ENCODE measurements around the gene SPOCK1.

The SPOCK1 gene

GRCh38 chr5:137061382-137061781, 437.7 kb downstream of the SPOCK1 start:
- H3K9ac ChIP-seq (ENCODE audit: low read length) = no peak overlapping the region
- H3K36me3 ChIP-seq (ENCODE audit: control insufficient read depth, insufficient read depth, low read length) = no peaks in the 10 kb centered on the region
- H3K4me3 ChIP-seq (ENCODE audit: low read length) = no peak overlapping the region
- no peaks in the 10 kb centered on the region for H3K27me3 ChIP-seq (ENCODE audit: control insufficient read depth, insufficient read depth, low read length)
- H3K9me3 ChIP-seq (ENCODE audit: control insufficient read depth, low read length) = no peaks in the 10 kb centered on the region
- no peaks in the 10 kb centered on the region for H3K4me1 ChIP-seq (ENCODE audit: control insufficient read depth, insufficient read depth, low read length)

GRCh38 chr5:137058089-137058488, 441.0 kb downstream of the SPOCK1 start:
- H3K9ac ChIP-seq (ENCODE audit: low read length) = no peak overlapping the region
- H3K27me3 ChIP-seq (ENCODE audit: control insufficient read depth, insufficient read depth, low read length) = no peaks in the 10 kb centered on the region
- H3K36me3 ChIP-seq (ENCODE audit: control insufficient read depth, insufficient read depth, low read length) = no peaks in the 10 kb centered on the region
- H3K4me1 ChIP-seq (ENCODE audit: control insufficient read depth, insufficient read depth, low read length) = no peaks in the 10 kb centered on the region
- H3K4me3 ChIP-seq (ENCODE audit: low read length) = no peak overlapping the region
- H3K9me3 ChIP-seq (ENCODE audit: control insufficient read depth, low read length) = no peaks in the 10 kb centered on the region

- no peak overlapping the region for H3K9ac ChIP-seq (ENCODE audit: low read length)
- H3K27me3 ChIP-seq (ENCODE audit: control insufficient read depth, insufficient read depth, low read length) = no peaks in the 10 kb centered on the region
- no peak overlapping the region for H3K4me3 ChIP-seq (ENCODE audit: low read length)
- H3K4me1 ChIP-seq (ENCODE audit: control insufficient read depth, insufficient read depth, low read length) = no peaks in the 10 kb centered on the region
- no peaks in the 10 kb centered on the region for H3K9me3 ChIP-seq (ENCODE audit: control insufficient read depth, low read length)
- no peaks in the 10 kb centered on the region for H3K36me3 ChIP-seq (ENCODE audit: control insufficient read depth, insufficient read depth, low read length)
Measured at GRCh38 chr5:137056676-137057075, 442.4 kb downstream of the SPOCK1 start.

DNA sequence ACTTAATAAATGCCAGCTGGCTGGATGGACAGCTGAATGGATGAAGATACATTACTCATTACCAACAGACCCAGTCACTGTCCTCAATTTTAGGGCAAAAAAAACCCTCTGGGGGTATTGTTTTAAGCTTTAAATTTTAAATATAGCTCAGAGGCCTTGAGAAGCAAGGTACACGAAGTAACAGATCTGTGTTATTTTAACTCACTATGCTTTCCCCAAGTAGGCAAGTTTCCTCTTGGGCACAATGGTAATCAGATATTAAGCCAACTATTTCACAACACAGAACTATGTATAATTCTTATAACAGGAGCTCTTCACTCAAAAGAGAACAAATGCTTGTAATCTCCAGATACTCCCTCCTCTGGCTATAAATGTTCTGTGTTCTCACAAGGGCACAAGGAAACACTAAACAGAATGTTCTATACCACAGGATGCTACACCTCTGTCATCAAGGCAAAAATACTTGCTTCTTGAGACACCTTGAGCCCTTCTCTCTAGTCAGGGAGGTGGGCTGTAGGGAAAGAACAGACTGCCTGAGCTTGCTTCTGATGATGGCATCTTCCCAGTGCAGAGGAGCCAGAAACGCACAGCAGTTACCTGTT, 443.8 kb downstream of the SPOCK1 start:
- no peaks in the 10 kb centered on the region for H3K27me3 ChIP-seq (ENCODE audit: control insufficient read depth, insufficient read depth, low read length)
- no peaks in the 10 kb centered on the region for H3K9me3 ChIP-seq (ENCODE audit: control insufficient read depth, low read length)
- no peaks in the 10 kb centered on the region for H3K4me1 ChIP-seq (ENCODE audit: control insufficient read depth, insufficient read depth, low read length)
- no peaks in the 10 kb centered on the region for H3K36me3 ChIP-seq (ENCODE audit: control insufficient read depth, insufficient read depth, low read length)
- H3K4me3 ChIP-seq (ENCODE audit: low read length) = no peak overlapping the region
- no peak overlapping the region for H3K9ac ChIP-seq (ENCODE audit: low read length)

GRCh38 chr5:137054792-137055191, 444.3 kb downstream of the SPOCK1 start:
- Histone ChIP-seq H3K27me3 (ENCODE audit: control insufficient read depth, insufficient read depth, low read length) (no peaks in the 10 kb centered on the region), H3K4me1 (ENCODE audit: control insufficient read depth, insufficient read depth, low read length) (no peaks in the 10 kb centered on the region), H3K36me3 (ENCODE audit: control insufficient read depth, insufficient read depth, low read length) (no peaks in the 10 kb centered on the region), H3K9me3 (ENCODE audit: control insufficient read depth, low read length) (no peaks in the 10 kb centered on the region), H3K9ac (ENCODE audit: low read length) (no peak overlapping the region), H3K4me3 (ENCODE audit: low read length) (no peak overlapping the region)

DNA sequence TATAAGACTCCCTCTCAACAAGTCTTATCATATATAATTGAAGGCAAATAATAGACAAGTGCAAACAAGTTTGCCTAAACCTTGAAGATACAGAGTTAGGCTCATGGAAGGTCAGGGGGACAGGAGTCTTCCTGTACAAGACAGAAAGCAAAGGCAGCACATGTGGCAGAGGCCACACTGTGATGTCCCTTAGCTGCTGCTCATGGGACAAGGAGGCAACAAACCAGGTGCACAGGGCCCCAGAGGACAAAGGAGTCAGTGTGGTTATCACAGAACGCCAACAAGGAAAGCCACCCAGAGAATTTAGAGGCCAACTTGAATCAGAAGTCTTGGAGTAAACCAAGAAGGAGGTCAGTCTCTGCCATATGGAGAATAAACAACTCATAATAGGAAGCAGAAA, 444.8 kb downstream of the SPOCK1 start:
- Histone ChIP-seq H3K4me1 (ENCODE audit: control insufficient read depth, insufficient read depth, low read length) (no peaks in the 10 kb centered on the region), H3K9me3 (ENCODE audit: control insufficient read depth, low read length) (no peaks in the 10 kb centered on the region), H3K4me3 (ENCODE audit: low read length) (no peak overlapping the region), H3K36me3 (ENCODE audit: control insufficient read depth, insufficient read depth, low read length) (no peaks in the 10 kb centered on the region), H3K9ac (ENCODE audit: low read length) (no peak overlapping the region), H3K27me3 (ENCODE audit: control insufficient read depth, insufficient read depth, low read length) (no peaks in the 10 kb centered on the region)

DNA sequence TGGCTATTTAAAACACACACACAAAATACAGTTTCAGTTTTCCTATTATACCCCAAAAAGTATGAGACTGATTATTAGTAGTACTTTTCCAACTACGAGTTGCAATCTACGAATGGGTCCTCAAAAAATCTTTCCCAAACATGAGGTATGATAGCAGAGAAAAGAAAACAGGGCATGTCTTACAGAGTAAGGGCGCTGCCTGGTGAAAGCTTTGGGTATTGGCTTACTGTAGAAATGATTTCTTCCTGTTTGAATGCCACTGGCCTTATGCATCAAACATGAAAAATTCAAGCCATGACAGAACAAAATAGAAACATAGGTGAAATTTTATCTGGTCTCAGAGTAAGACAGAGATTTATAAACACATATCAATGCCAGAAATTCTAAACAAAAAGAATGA, 448.0 kb downstream of the SPOCK1 start:
- H3K4me1 ChIP-seq (ENCODE audit: control insufficient read depth, insufficient read depth, low read length) = no peaks in the 10 kb centered on the region
- H3K9ac ChIP-seq (ENCODE audit: low read length) = no peak overlapping the region
- H3K9me3 ChIP-seq (ENCODE audit: control insufficient read depth, low read length) = no peaks in the 10 kb centered on the region
- no peaks in the 10 kb centered on the region for H3K36me3 ChIP-seq (ENCODE audit: control insufficient read depth, insufficient read depth, low read length)
- H3K27me3 ChIP-seq (ENCODE audit: control insufficient read depth, insufficient read depth, low read length) = no peaks in the 10 kb centered on the region
- no peak overlapping the region for H3K4me3 ChIP-seq (ENCODE audit: low read length)

DNA sequence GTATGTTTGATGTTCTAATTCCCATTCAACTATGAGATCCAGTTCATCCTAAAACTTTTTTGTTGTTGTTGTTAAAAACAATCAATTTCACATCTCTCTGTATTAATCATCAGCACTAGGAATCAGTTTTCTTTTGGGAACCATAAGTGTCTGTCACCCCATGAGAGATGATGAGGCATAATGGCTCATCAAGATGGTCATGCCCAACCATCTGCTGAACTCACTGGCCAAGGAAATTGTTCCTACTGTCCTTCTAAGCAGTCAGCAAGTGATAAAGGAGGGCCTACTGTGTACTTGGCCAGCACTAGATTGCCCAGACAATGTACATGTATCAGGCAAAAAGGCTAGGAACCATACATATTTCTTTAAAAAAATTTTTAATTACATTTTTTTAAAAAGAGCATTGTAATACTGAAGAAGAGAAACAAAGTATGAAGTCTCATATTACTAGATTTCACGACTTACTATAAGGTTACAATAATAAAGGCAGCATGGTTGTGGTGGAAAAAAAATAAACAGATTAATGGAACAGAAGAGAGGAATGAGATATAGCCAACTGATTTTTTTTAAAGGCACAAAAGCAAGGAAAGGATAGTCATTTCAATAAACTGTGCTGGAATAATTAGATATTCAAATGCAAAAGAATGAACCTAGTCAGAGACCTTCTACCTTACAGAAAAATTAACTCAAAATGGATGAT, 458.3 kb downstream of the SPOCK1 start:
- no peaks in the 10 kb centered on the region for H3K9me3 ChIP-seq (ENCODE audit: control insufficient read depth, low read length)
- H3K9ac ChIP-seq (ENCODE audit: low read length) = no peak overlapping the region
- H3K27me3 ChIP-seq (ENCODE audit: control insufficient read depth, insufficient read depth, low read length) = no peaks in the 10 kb centered on the region
- no peaks in the 10 kb centered on the region for H3K36me3 ChIP-seq (ENCODE audit: control insufficient read depth, insufficient read depth, low read length)
- no peaks in the 10 kb centered on the region for H3K4me1 ChIP-seq (ENCODE audit: control insufficient read depth, insufficient read depth, low read length)
- no peak overlapping the region for H3K4me3 ChIP-seq (ENCODE audit: low read length)

GRCh38 chr5:137040024-137040423, 459.1 kb downstream of the SPOCK1 start:
- no peak overlapping the region for H3K4me3 ChIP-seq (ENCODE audit: low read length)

DNA sequence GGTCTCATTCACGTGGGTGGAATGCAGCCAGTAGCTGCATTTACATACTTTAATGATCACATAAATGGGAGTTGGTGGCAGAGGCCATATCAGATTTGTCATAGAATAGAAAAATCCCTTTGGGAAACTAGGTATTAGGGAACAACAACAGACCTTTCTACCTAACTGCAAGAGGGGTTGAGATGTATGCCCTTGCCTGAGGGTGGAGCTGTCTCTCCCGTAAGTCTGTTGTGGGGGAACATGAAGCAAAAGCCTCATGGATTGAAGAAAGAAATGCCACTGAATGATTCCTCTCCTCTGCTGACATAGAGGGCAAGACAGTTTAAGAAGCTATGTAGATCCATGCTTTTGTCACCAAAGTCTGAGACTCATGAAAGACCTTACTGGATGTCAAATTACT, 461.3 kb downstream of the SPOCK1 start:
- H3K4me1 ChIP-seq (ENCODE audit: control insufficient read depth, insufficient read depth, low read length) = no peaks in the 10 kb centered on the region
- H3K9ac ChIP-seq (ENCODE audit: low read length) = no peak overlapping the region
- H3K4me3 ChIP-seq (ENCODE audit: low read length) = no peak overlapping the region
- H3K36me3 ChIP-seq (ENCODE audit: control insufficient read depth, insufficient read depth, low read length) = no peaks in the 10 kb centered on the region
- H3K9me3 ChIP-seq (ENCODE audit: control insufficient read depth, low read length) = no peaks in the 10 kb centered on the region
- no peaks in the 10 kb centered on the region for H3K27me3 ChIP-seq (ENCODE audit: control insufficient read depth, insufficient read depth, low read length)

More at GRCh38 chr5:137040024-137040423, 459.1 kb downstream of the SPOCK1 start:
- H3K9ac ChIP-seq (ENCODE audit: low read length) = no peak overlapping the region
- no peaks in the 10 kb centered on the region for H3K4me1 ChIP-seq (ENCODE audit: control insufficient read depth, insufficient read depth, low read length)
- no peaks in the 10 kb centered on the region for H3K9me3 ChIP-seq (ENCODE audit: control insufficient read depth, low read length)
- no peaks in the 10 kb centered on the region for H3K36me3 ChIP-seq (ENCODE audit: control insufficient read depth, insufficient read depth, low read length)
- H3K27me3 ChIP-seq (ENCODE audit: control insufficient read depth, insufficient read depth, low read length) = no peaks in the 10 kb centered on the region

DNA sequence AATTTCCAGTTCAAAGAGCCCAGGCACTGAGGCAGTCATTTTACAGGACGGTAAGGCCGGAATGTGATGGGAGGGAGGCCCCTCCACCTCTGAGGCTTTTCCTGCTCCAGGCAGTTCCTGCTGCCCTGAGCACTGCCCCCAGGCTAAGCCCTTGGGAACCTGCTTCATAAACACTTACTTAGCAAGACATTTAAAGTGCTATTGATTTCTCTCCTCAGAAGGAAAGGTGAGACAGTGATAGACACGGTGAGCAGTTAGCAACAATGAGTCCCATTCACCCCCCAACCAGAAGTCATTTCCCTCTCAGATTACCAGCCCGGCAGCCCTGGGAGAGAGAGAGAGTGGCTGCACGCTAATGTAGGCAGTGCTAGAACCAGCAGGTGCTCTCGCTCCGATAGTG, 462.5 kb downstream of the SPOCK1 start:
- Histone ChIP-seq H3K9ac (ENCODE audit: low read length) (no peak overlapping the region), H3K27me3 (ENCODE audit: control insufficient read depth, insufficient read depth, low read length) (no peaks in the 10 kb centered on the region), H3K9me3 (ENCODE audit: control insufficient read depth, low read length) (no peaks in the 10 kb centered on the region), H3K36me3 (ENCODE audit: control insufficient read depth, insufficient read depth, low read length) (no peaks in the 10 kb centered on the region), H3K4me1 (ENCODE audit: control insufficient read depth, insufficient read depth, low read length) (no peaks in the 10 kb centered on the region), H3K4me3 (ENCODE audit: low read length) (no peak overlapping the region)

GRCh38 chr5:137035480-137035878, 463.6 kb downstream of the SPOCK1 start:
- Histone ChIP-seq H3K4me3 (ENCODE audit: low read length) (no peak overlapping the region), H3K27me3 (ENCODE audit: control insufficient read depth, insufficient read depth, low read length) (no peaks in the 10 kb centered on the region), H3K4me1 (ENCODE audit: control insufficient read depth, insufficient read depth, low read length) (no peaks in the 10 kb centered on the region), H3K36me3 (ENCODE audit: control insufficient read depth, insufficient read depth, low read length) (no peaks in the 10 kb centered on the region), H3K9me3 (ENCODE audit: control insufficient read depth, low read length) (no peaks in the 10 kb centered on the region), H3K9ac (ENCODE audit: low read length) (no peak overlapping the region)

All from mucosa of stomach (tissue), 1 donor.